AG04450 (cell line): Measurements from ENCODE around the gene ZFX. TPM values are rescaled to one million over a fixed set of nuclear protein-coding genes. Genes with fewer than 3 reads are reported as not detected.

Source experiments
- CTCF ChIA-PET: fragments of 300-600, 350-600 bp; formaldehyde crosslinking; extraction: SDS; loops from one replicate; lab custom pipeline; 2022; ENCODE audit warnings: antibody characterized with exemption, inconsistent platforms; lab: Charles Lee
- POLR2A ChIA-PET: fragments of 350-600 bp; formaldehyde crosslinking; extraction: SDS; loops from one replicate; lab custom pipeline; 2021; ENCODE audit warnings: antibody characterized with exemption, inconsistent platforms; lab: Yijun Ruan, JAX
- DNase-seq: peaks from one replicate; pipeline ENCODE4 v3.0.0-alpha.2; 2011; ENCODE audit warnings: low read depth, low spot score
- H3K27ac ChIP-seq: one replicate; pipeline ENCODE4 v1.5.1; 2012; ENCODE audit warnings: low read depth, low read length, control low read depth
- H3K27me3 ChIP-seq: one replicate; pipeline ENCODE4 v1.6.0; 2012; ENCODE audit warnings: low read length; ENCODE audit not compliant: control insufficient read depth, insufficient read depth
- H3K4me3 ChIP-seq: 2 replicates; pipeline ENCODE4 v1.5.1; 2011; ENCODE audit warnings: mild to moderate bottlenecking, low read depth, low read length, control low read depth
- H3K9me3 ChIP-seq: 2 replicates; pipeline ENCODE4 v1.5.1; 2012; ENCODE audit warnings: low read length; ENCODE audit not compliant: control insufficient read depth, insufficient read depth
- CTCF ChIP-seq: IDR thresholded peaks from 2 replicates; pipeline ENCODE4 v1.5.1; 2011; ENCODE audit warnings: low read depth, low read length, control low read depth, inconsistent platforms
- polyA plus RNA-seq: library from polyadenylated mRNA; depleted of rRNA; stranded (reverse); fragments of >200 nt; gene quantifications from 2 replicates; pipeline ENCODE4 v1.2.3, GENCODE V29; 2011

The ZFX gene
- polyA plus RNA-seq, 1 experiment = 23.1 TPM

GRCh38 chrX:24196509-24196908 is 47.0 kb downstream of the ZFX start:
- Histone ChIP-seq H3K9me3 (no peaks in the 10 kb centered on the region), H3K27ac (no peak overlapping the region), H3K27me3 (no peaks in the 10 kb centered on the region), H3K4me3 (no peak overlapping the region)
- no peak for DNase-seq
- POLR2A ChIA-PET = no interaction called here
- CTCF ChIA-PET = no interaction called here
- no peak for TF ChIP-seq CTCF

- ChIA-PET CTCF (no interaction called here), POLR2A (no interaction called here)
- Histone ChIP-seq H3K4me3 (no peak overlapping the region), H3K27me3 (no peaks in the 10 kb centered on the region), H3K9me3 (no peaks in the 10 kb centered on the region), H3K27ac (no peak overlapping the region)
- TF ChIP-seq CTCF = no peak
- no peak for DNase-seq
These were observed 48.6 kb downstream of the ZFX start for GRCh38 chrX:24198101-24198500.

GRCh38 chrX:24200133-24200532 is 50.6 kb downstream of the ZFX start:
- H3K9me3 ChIP-seq = no peaks in the 10 kb centered on the region
- ChIA-PET POLR2A (no interaction called here), CTCF (no interaction called here)
- H3K27ac ChIP-seq = no peak overlapping the region
- DNase-seq = no peak
- TF ChIP-seq CTCF = no peak
- H3K4me3 ChIP-seq = no peak overlapping the region
- no peaks in the 10 kb centered on the region for H3K27me3 ChIP-seq

GRCh38 chrX:24201216-24201615 is 51.7 kb downstream of the ZFX start:
- Histone ChIP-seq H3K27ac (no peak overlapping the region), H3K27me3 (no peaks in the 10 kb centered on the region), H3K9me3 (no peaks in the 10 kb centered on the region), H3K4me3 (no peak overlapping the region)
- DNase-seq = no peak
- no peak for TF ChIP-seq CTCF
- POLR2A ChIA-PET = no interaction called here
- CTCF ChIA-PET = interaction anchor here (0.8 kb wide), 1 partner anchor 147 kb away, joined by 8 read pairs; no protein-coding TSS in a partner anchor

GRCh38 chrX:24202465-24203031 is 53.0 kb downstream of the ZFX start:
- no peak for DNase-seq
- TF ChIP-seq CTCF = no peak
- Histone ChIP-seq H3K4me3 (no peak overlapping the region), H3K27ac (no peak overlapping the region), H3K27me3 (no peaks in the 10 kb centered on the region), H3K9me3 (no peaks in the 10 kb centered on the region)
- CTCF ChIA-PET = no interaction called here
- POLR2A ChIA-PET = no interaction called here
